Lung (tissue), 12 donors: ENCODE results near the gene KRTAP3-3. TPM values are rescaled to one million over a fixed set of nuclear protein-coding genes. Genes with fewer than 3 reads are reported as not detected.

ENCODE experiments used
- ATAC-seq: fragments of 200-7000 bp; cut with Tn5 transposase; one replicate; pipeline ENCODE4 v1.9.1; 2020; ENCODE audit warnings: moderate number of reproducible peaks; ENCODE audit not compliant: insufficient read depth, low FRiP score
- DNase-seq, 3 donors: peaks; one replicate each; pipeline ENCODE4 v3.0.0-alpha.2; 2013 to 2017
- H3K27ac ChIP-seq, 2 donors: one replicate each; pipeline ENCODE4 v1.5.1; 2013; ENCODE audit warnings: mild to moderate bottlenecking in 2 of 2, moderate library complexity in 2 of 2, control low read depth in 1 of 2, inconsistent platforms in 1 of 2, low read depth in 1 of 2, low read length in 1 of 2
- H3K27me3 ChIP-seq, 3 donors: one replicate each; pipeline ENCODE4 v1.5.1; 2013; ENCODE audit warnings: low read length in 2 of 3; ENCODE audit not compliant: control insufficient read depth in 3 of 3, insufficient read depth in 3 of 3
- H3K36me3 ChIP-seq, 4 donors: one replicate each; pipeline ENCODE4 v1.5.1; 2013; ENCODE audit warnings: low read length in 4 of 4, mild to moderate bottlenecking in 1 of 4, moderate library complexity in 1 of 4; ENCODE audit not compliant: control insufficient read depth in 4 of 4, insufficient read depth in 4 of 4
- H3K4me1 ChIP-seq, 5 donors: one replicate each; pipeline ENCODE4 v1.5.1; 2013; ENCODE audit warnings: low read length in 5 of 5, mild to moderate bottlenecking in 2 of 5, moderate library complexity in 1 of 5; ENCODE audit not compliant: control insufficient read depth in 5 of 5, insufficient read depth in 5 of 5
- H3K4me3 ChIP-seq: one replicate; pipeline ENCODE4 v1.5.1; 2013; ENCODE audit warnings: mild to moderate bottlenecking, control low read depth, moderate library complexity
- H3K9ac ChIP-seq, 2 donors: one replicate each; pipeline ENCODE4 v1.5.1; 2013; ENCODE audit warnings: low read length in 2 of 2, control low read depth in 1 of 2; ENCODE audit not compliant: insufficient read depth in 1 of 2
- H3K9me3 ChIP-seq, 4 donors: one replicate each; pipeline ENCODE4 v1.5.1; 2013; ENCODE audit warnings: low read length in 3 of 4, mild to moderate bottlenecking in 1 of 4, moderate library complexity in 1 of 4; ENCODE audit not compliant: control insufficient read depth in 4 of 4, insufficient read depth in 3 of 4
- WGBS, 2 donors: extraction: QIAGEN DNeasy Blood & Tissue Kit; methylation state at CpG; one replicate each; pipeline ENCODE4 v1.1.7; 2013; 5-methylcytosine and 5-hydroxymethylcytosine counted together
- polyA plus RNA-seq, 2 donors: library from polyadenylated mRNA; stranded (reverse); fragments of 200-250 nt; gene quantifications; one replicate each; pipeline ENCODE4 v1.2.1, GENCODE V29; 2013
- total RNA-seq, 2 donors: library from RNA; depleted of rRNA in 1 of 2; stranded (reverse); fragments of >200 nt in 1 of 2; gene quantifications; one replicate each; pipeline ENCODE4 v1.2.1, GENCODE V29; 2014 to 2021
- TF ChIP-seq, protein P1 (sequence below): IDR thresholded peaks from 2 replicates; pipeline ENCODE4 v1.5.1; 2012; ENCODE audit warnings: mild to moderate bottlenecking; ENCODE audit errors: control extremely low read depth, extremely low read depth
- donor health status: control.
- donor health status: control.
- donor health status: Bipolar disorder and iron deficiency.
- donor health status: healthy.
- donor health status: DM: yes; HTN: yes; CAD: no.

Gene KRTAP3-3
- total and polyA plus RNA-seq, 4 donors = not detected

DNA sequence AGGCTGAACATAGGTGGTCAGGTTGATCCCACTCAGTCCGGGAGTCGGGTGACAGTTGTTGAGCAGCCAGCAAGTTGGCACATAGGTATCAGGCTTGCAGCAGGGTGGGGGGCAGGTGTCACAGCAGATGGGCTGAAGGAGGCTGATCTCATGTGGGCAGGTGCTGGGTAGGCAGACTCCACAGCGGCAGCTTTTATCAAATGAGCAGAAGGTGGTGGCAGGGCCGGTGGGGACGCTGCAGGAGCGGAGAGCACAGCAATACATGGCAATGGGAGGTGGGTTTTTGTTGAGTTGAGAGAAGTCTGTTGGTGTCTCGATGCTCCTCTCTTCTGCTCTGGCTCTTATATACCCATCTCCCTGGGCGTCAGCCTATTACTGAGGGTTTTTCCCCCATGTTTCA, 14.8 kb upstream of the KRTAP3-3 start, which contains the start of gene KRTAP3-1:
Gene KRTAP3-1 (minus strand): TSS at position 318 of the 400 bp plus-strand sequence. CDS start 54 bp downstream, at position 264.
- Histone ChIP-seq H3K9me3 (no peaks in the 10 kb centered on the region), H3K36me3 (no peaks in the 10 kb centered on the region), H3K27ac (no peak within 1 kb of the TSS), H3K27me3 (no peaks in the 10 kb centered on the region), H3K4me3 (no peak within 1 kb of the TSS), H3K9ac (no peak within 1 kb of the TSS), H3K4me1 (peaks cover 0 to 5% (median 0%) of the 10 kb centered on the region in 5 donors)
- DNase-seq (no peak), ATAC-seq (no peak)
- WGBS, 2 donors = 83 to 90% methylated on average over 8 of the region's 8 CpGs
- TF ChIP-seq, protein P1, sequence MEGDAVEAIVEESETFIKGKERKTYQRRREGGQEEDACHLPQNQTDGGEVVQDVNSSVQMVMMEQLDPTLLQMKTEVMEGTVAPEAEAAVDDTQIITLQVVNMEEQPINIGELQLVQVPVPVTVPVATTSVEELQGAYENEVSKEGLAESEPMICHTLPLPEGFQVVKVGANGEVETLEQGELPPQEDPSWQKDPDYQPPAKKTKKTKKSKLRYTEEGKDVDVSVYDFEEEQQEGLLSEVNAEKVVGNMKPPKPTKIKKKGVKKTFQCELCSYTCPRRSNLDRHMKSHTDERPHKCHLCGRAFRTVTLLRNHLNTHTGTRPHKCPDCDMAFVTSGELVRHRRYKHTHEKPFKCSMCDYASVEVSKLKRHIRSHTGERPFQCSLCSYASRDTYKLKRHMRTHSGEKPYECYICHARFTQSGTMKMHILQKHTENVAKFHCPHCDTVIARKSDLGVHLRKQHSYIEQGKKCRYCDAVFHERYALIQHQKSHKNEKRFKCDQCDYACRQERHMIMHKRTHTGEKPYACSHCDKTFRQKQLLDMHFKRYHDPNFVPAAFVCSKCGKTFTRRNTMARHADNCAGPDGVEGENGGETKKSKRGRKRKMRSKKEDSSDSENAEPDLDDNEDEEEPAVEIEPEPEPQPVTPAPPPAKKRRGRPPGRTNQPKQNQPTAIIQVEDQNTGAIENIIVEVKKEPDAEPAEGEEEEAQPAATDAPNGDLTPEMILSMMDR = no peak

DNA sequence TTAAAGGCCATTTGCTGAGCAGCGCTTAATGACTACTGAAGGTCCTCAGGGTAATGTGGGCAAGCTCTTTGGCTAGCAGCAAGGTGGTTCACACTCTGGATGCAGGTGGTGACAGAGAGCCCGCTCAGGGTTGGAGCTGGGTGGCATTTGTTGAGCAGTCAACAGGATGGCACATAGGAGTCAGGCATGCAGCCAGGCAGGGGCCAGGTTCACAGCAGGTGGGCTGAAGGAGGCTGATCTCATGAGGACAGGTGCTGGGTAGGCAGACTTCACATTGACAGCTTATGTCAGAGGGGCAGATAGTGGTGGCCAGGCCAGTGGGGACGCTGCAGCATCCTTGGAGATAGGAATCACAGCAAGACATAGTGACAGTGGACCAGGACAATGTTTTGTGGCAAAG, 10.4 kb upstream of the KRTAP3-3 start:
- no peaks in the 10 kb centered on the region for H3K36me3 ChIP-seq
- no peak overlapping the region for H3K27ac ChIP-seq
- TF ChIP-seq, protein P1 = no peak
- peaks cover 0 to under 1% (median 0%) of the 10 kb centered on the region in 5 donors for H3K4me1 ChIP-seq
- H3K4me3 ChIP-seq = no peak overlapping the region
- DNase-seq (no peak), ATAC-seq (no peak)
- H3K27me3 ChIP-seq = no peaks in the 10 kb centered on the region
- WGBS, 2 donors = 92 to 96% methylated on average over 3 of the region's 3 CpGs
- no peak overlapping the region for H3K9ac ChIP-seq
- no peaks in the 10 kb centered on the region for H3K9me3 ChIP-seq

DNA sequence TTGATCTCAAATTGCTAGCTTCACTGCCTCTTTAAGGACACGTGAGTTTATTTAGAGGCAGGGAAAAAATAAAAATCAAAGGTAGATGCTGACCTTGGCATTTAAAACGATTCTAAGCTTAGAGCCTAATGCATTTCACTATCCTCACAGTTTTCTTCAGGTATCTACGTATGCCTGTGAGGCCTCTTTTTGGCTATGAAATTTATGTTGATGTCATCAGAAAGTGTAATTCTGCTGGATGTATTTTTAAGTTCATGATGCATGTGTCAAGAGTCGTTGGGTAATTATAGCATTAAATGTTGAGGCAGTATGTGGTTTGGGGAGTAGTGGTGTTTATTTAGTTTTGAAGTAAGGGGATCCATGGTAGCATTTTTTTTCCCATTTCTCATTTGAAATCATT, 10.0 kb upstream of the KRTAP3-3 start:
- Histone ChIP-seq H3K9me3 (no peaks in the 10 kb centered on the region), H3K4me1 (no peaks in the 10 kb centered on the region), H3K4me3 (no peak overlapping the region), H3K36me3 (no peaks in the 10 kb centered on the region), H3K9ac (no peak overlapping the region), H3K27ac (no peak overlapping the region), H3K27me3 (no peaks in the 10 kb centered on the region)
- TF ChIP-seq, protein P1 = no peak
- 71 to 83% methylated on average over 4 of the region's 4 CpGs for WGBS, 2 donors
- no peak for ATAC-seq
- DNase-seq = no peak

DNA sequence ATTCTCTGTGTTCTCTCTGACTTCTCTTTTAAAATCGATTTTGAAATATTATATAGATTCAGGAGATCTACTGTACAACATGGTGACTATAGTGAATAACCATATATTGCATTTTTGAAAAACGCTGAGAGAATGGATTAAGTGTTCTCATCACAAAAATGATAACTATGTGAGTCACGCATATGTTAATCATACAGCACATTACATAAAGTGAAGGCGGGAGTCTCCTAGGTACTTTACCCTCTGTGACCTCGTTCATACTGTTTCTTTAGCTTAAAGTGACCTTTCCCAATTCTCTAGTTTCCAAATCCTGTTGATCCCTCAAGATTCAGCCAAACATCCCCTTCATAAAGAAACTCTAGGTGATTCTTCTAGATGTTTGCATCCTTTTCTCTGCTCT, 8.8 kb upstream of the KRTAP3-3 start:
- TF ChIP-seq, protein P1 = no peak

More for the DNA sequence above, 8.8 kb upstream of the KRTAP3-3 start:
- Histone ChIP-seq H3K4me3 (no peak overlapping the region), H3K9ac (no peak overlapping the region), H3K27me3 (peaks cover 0 to 2% (median 0%) of the 10 kb centered on the region in 3 donors), H3K27ac (no peak overlapping the region), H3K9me3 (no peaks in the 10 kb centered on the region), H3K36me3 (no peaks in the 10 kb centered on the region), H3K4me1 (no peaks in the 10 kb centered on the region)
- DNase-seq (no peak), ATAC-seq (no peak)
- 52 to 69% methylated on average over 5 of the region's 5 CpGs for WGBS, 2 donors
